AG04450 (cell line): ENCODE measurements around the gene PCYT2. TPM values are rescaled to one million over a fixed set of nuclear protein-coding genes. Genes with fewer than 3 reads are reported as not detected.
"Not testable (repeated sequence)": the region's sequence is repeated elsewhere in the genome, so short reads cannot be mapped to it uniquely, and the experiment has no call there.

Experiments
- CTCF ChIA-PET: fragments of 300-600, 350-600 bp; formaldehyde crosslinking; extraction: SDS; loops from one replicate; lab custom pipeline; 2022; ENCODE audit warnings: antibody characterized with exemption, inconsistent platforms; lab: Charles Lee
- POLR2A ChIA-PET: fragments of 350-600 bp; formaldehyde crosslinking; extraction: SDS; loops from one replicate; lab custom pipeline; 2021; ENCODE audit warnings: antibody characterized with exemption, inconsistent platforms; lab: Yijun Ruan, JAX
- DNase-seq: peaks from one replicate; pipeline ENCODE4 v3.0.0-alpha.2; 2011; ENCODE audit warnings: low read depth, low spot score
- H3K27ac ChIP-seq: one replicate; pipeline ENCODE4 v1.5.1; 2012; ENCODE audit warnings: low read depth, low read length, control low read depth
- H3K27me3 ChIP-seq: one replicate; pipeline ENCODE4 v1.6.0; 2012; ENCODE audit warnings: low read length; ENCODE audit not compliant: control insufficient read depth, insufficient read depth
- H3K4me3 ChIP-seq: 2 replicates; pipeline ENCODE4 v1.5.1; 2011; ENCODE audit warnings: mild to moderate bottlenecking, low read depth, low read length, control low read depth
- H3K9me3 ChIP-seq: 2 replicates; pipeline ENCODE4 v1.5.1; 2012; ENCODE audit warnings: low read length; ENCODE audit not compliant: control insufficient read depth, insufficient read depth
- polyA plus RNA-seq: library from polyadenylated mRNA; depleted of rRNA; stranded (reverse); fragments of >200 nt; gene quantifications from 2 replicates; pipeline ENCODE4 v1.2.3, GENCODE V29; 2011
- TF ChIP-seq, protein P1 (sequence below): IDR thresholded peaks from 2 replicates; pipeline ENCODE4 v1.5.1; 2011; ENCODE audit warnings: low read depth, low read length, control low read depth, inconsistent platforms

The PCYT2 gene
- polyA plus RNA-seq, 1 experiment, result 25.2 TPM

DNA sequence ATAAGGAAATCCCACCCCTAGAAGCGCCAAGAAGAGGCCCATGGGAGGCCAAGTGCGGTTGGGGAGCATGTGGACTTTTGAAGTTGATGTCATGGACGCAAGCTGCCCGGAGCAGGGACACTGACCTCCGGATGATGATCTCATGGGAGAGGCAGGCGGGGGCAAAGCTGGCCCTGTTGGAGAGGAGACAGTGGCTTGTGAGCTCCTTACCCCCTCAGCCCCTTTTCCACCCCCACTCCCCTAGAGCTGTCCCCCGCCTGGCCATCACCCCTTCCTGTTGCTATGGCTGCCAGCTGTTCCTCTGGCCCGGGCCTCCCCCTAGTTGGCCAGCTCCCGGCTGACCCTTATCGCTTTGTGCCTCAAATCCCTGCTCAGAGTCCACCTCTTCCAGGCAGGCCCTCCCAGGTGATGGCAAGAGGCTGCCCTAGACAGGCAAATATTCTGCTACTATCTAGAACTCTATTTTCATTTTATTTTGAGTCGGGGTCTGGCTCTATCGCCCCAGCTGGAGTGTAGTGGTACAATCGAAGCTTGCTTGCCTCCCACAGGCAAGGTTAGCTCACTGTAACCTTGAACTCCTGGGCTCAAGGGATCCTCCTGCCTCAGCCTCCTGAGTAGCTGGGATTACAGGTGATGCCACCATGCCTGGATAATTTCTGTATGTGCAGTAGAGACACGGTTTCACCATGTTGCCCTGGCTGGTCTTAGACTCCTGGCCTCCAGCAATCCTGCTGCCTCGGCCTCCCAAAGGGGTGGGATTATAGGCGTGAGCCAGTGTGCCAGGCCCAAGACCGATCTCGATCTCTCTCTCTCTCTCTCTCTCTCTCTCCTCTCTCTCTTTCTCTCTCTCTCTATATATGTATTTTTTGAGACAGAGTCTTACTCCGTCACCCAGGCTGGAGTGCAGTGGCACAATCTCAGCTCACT, 43.2 kb upstream of the PCYT2 start:
- Histone ChIP-seq H3K27ac (no peak overlapping the region), H3K27me3 (peaks cover 19% of the 10 kb centered on the region), H3K9me3 (no peaks in the 10 kb centered on the region; the same call in 1 of the 2 replicates), H3K4me3 (no peak overlapping the region)
- ChIA-PET CTCF (interaction anchor here (1.4 to 2.0 kb wide), 2 partner anchors 66 to 76 kb away, joined by 5 to 7 read pairs; no protein-coding TSS in a partner anchor), POLR2A (no interaction called here)
- DNase-seq, result no peak
- TF ChIP-seq, protein P1, sequence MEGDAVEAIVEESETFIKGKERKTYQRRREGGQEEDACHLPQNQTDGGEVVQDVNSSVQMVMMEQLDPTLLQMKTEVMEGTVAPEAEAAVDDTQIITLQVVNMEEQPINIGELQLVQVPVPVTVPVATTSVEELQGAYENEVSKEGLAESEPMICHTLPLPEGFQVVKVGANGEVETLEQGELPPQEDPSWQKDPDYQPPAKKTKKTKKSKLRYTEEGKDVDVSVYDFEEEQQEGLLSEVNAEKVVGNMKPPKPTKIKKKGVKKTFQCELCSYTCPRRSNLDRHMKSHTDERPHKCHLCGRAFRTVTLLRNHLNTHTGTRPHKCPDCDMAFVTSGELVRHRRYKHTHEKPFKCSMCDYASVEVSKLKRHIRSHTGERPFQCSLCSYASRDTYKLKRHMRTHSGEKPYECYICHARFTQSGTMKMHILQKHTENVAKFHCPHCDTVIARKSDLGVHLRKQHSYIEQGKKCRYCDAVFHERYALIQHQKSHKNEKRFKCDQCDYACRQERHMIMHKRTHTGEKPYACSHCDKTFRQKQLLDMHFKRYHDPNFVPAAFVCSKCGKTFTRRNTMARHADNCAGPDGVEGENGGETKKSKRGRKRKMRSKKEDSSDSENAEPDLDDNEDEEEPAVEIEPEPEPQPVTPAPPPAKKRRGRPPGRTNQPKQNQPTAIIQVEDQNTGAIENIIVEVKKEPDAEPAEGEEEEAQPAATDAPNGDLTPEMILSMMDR, result no peak

DNA sequence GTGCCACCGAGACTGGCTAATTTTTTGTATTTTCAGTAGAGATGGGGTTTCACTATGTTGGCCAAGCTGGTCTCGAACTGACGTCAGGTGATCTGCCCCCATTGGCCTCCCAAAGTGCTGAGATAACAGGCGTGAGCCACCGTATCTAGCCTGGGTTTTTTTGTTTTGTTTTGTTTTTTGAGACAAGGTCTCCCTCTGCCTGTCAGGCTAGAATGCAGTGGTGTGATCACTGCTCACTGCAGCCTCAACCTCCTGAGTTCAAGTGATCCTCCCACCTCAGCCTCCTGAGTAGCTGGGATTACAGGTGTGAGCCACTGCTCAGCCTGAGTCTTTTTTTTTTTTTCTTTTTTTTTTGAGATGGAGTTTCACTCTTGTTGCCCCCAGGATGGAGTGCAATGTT, 42.2 kb upstream of the PCYT2 start:
- CTCF ChIA-PET, result interaction anchor here (2.0 kb wide), 1 partner anchor 77 kb away, joined by 7 read pairs; no protein-coding TSS in a partner anchor
- H3K27ac ChIP-seq, H3K9me3 ChIP-seq, H3K4me3 ChIP-seq, DNase-seq, H3K27me3 ChIP-seq, POLR2A ChIA-PET: not testable (repeated sequence)

DNA sequence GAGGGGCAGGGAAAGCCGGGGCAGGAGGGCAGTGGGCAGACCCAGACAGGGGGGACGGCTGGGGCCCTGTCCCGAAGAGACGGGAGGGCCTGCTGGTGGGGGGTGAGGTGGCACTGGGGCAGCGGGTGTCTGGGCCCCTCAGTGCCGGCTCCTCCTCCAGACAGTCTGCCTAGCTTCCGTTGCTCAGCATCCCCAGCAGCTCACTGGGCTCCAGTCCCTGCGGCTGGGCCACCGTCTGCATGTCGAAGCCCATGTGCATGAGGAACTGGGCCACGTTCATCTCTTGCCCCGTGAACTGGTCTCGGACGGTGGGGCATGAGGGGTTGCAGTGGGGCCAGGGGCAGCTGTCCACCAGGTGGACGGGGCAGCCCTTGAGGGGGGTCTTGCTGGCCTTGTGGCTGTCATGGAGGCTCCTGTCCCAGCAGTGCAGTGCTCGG, 41.6 kb upstream of the PCYT2 start:
- Histone ChIP-seq H3K9me3 (no peaks in the 10 kb centered on the region; the same call in 1 of the 2 replicates), H3K27me3 (peaks cover 7% of the 10 kb centered on the region), H3K4me3 (no peak overlapping the region), H3K27ac (no peak overlapping the region)
- ChIA-PET CTCF (interaction anchor here (0.6 to 2.0 kb wide), 2 partner anchors 11 to 77 kb away, joined by 4 to 7 read pairs; no protein-coding TSS in a partner anchor), POLR2A (interaction anchor here (0.6 kb wide), 1 partner anchor 8 kb away, joined by 3 read pairs; no protein-coding TSS in a partner anchor)
- no peak for DNase-seq
- TF ChIP-seq, protein P1, result no peak

DNA sequence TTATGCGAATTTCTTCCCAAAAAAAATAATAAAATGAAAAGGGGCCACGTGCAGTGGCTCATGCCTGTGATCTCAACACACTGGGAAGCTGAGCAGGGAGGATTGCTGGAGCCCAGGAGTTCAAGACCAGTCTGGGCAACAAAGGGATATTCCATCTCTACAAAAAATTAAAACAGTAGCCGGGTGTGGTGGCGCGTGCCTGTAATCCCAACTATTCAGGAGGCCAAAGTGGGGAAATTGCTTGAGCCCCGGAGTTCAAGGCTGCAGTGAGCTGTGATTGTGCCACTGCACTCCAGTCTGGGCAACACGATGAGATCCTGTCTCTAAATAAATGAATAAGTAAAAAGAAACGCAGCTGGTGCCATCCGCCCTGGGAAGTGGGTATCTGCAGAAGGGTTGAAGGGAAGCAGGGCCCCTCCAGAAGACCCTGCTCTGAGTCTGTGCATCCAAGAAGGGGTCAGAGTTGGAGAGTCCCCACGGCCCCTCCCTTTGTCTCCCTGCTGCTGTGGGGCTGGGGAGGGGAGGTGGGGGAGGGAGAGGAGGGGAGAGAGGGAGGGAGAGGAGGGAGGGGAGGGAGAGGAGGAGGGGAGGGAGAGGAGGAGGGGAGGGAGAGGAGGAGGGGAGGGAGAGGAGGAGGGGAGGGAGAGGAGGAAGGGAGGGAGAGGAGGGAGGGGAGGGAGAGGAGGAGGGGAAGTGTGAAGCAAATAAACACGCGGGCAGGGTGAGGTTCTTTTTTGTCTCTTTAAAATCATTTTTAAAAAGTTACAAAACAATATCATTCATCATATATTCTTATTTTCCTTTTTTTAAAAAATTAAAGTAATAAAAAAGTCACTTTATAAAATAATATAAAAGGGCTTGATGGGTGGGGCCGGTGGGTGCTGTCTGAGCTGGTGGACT, 40.8 kb upstream of the PCYT2 start:
- POLR2A ChIA-PET, result interaction anchor here (0.6 kb wide), 1 partner anchor 8 kb away, joined by 3 read pairs; no protein-coding TSS in a partner anchor
- Histone ChIP-seq H3K4me3 (no peak overlapping the region), H3K27ac (no peak overlapping the region), H3K9me3 (no peaks in the 10 kb centered on the region; the same call in 1 of the 2 replicates), H3K27me3 (peaks cover 8% of the 10 kb centered on the region)
- DNase-seq, result no peak
- CTCF ChIA-PET, result interaction anchor here (0.6 to 2.0 kb wide), 2 partner anchors 11 to 78 kb away, joined by 4 to 7 read pairs; no protein-coding TSS in a partner anchor
- TF ChIP-seq, protein P1, result no peak

DNA sequence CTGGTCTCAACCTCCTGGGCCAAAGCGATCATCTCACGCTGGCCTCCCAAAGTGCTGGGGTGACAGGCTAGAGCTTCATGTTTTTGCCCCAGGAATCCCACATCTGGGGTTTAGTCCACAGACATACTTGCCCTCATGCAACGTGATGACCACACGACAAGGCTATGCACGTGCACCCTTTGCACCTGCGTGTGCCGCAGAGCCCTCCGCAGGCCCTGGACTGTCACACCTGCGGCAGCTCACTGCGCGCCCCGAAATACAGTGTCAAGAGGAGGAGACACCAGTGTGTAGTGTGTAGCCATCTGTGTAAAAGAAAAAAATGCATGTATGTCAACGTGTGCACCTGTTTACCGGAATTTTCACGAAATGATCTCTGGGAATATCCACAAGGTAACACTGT, 39.3 kb upstream of the PCYT2 start:
- ChIA-PET CTCF (no interaction called here), POLR2A (no interaction called here)
- TF ChIP-seq, protein P1, result no peak
- no peak for DNase-seq
- Histone ChIP-seq H3K27ac (no peak overlapping the region), H3K9me3 (no peaks in the 10 kb centered on the region; the same call in 1 of the 2 replicates), H3K27me3 (peaks cover 6% of the 10 kb centered on the region), H3K4me3 (no peak overlapping the region)
